Loucy (cell line): Measurements from ENCODE around the gene TRAF3.

Source experiments
- H2AFZ ChIP-seq: fragments of 200-600 bp; sonication (generic); 2 replicates; pipeline ENCODE4 v1.6.0; 2016; ENCODE audit warnings: antibody characterized with exemption, mild to moderate bottlenecking, low read length, moderate library complexity
- H3F3A ChIP-seq: fragments of 200-600 bp; 2 replicates; pipeline ENCODE4 v1.6.0; 2016; ENCODE audit warnings: antibody characterized with exemption, low read depth, mild to moderate bottlenecking
- H3K27me3 ChIP-seq: fragments of 200-600 bp; sonication (generic); 2 replicates; pipeline ENCODE4 v1.6.1; 2014; ENCODE audit warnings: low read length, mild to moderate bottlenecking; ENCODE audit not compliant: insufficient read depth, poor library complexity, severe bottlenecking
- H3K36me3 ChIP-seq: fragments of 200-600 bp; sonication (generic); 2 replicates; pipeline ENCODE4 v1.6.1; 2016; ENCODE audit warnings: low read length; ENCODE audit not compliant: insufficient read depth
- H3K4me1 ChIP-seq: fragments of 200-600 bp; sonication (generic); 2 replicates; pipeline ENCODE4 v1.5.1; 2014; ENCODE audit warnings: low read length, mild to moderate bottlenecking; ENCODE audit not compliant: insufficient read depth, poor library complexity, severe bottlenecking
- H3K4me2 ChIP-seq: fragments of 200-600 bp; sonication (generic); 2 replicates; pipeline ENCODE4 v1.6.0; 2014; ENCODE audit warnings: antibody characterized with exemption, low read length, low read depth, mild to moderate bottlenecking; ENCODE audit not compliant: poor library complexity, severe bottlenecking
- H3K4me3 ChIP-seq: fragments of 200-600 bp; sonication (generic); 2 replicates; pipeline ENCODE4 v1.5.1; 2014; ENCODE audit warnings: low read length, mild to moderate bottlenecking, mixed read lengths; ENCODE audit not compliant: poor library complexity, severe bottlenecking
- H3K79me2 ChIP-seq: fragments of 200-600 bp; sonication (generic); 2 replicates; pipeline ENCODE4 v1.6.1; 2014; ENCODE audit warnings: low read length; ENCODE audit not compliant: insufficient read depth
- H3K9ac ChIP-seq: fragments of 200-600 bp; sonication (generic); 2 replicates; pipeline ENCODE4 v1.6.0; 2014; ENCODE audit warnings: mild to moderate bottlenecking, low read depth, low read length, moderate library complexity; ENCODE audit not compliant: poor library complexity, severe bottlenecking
- H3K9me2 ChIP-seq: fragments of 200-600 bp; sonication (generic); replicated peaks from 2 replicates; pipeline ENCODE4 v1.6.1; 2016; ENCODE audit warnings: low read depth, low read length, mixed read lengths
- H3K9me3 ChIP-seq: fragments of 200-600 bp; sonication (generic); 2 replicates; pipeline ENCODE4 v1.6.1; 2014; ENCODE audit warnings: mild to moderate bottlenecking, antibody characterized with exemption, low read length, low read depth; ENCODE audit not compliant: insufficient read depth
- H4K20me1 ChIP-seq: fragments of 200-600 bp; sonication (generic); 2 replicates; pipeline ENCODE4 v1.6.0; 2014; ENCODE audit warnings: antibody characterized with exemption, low read length, mild to moderate bottlenecking; ENCODE audit not compliant: insufficient read depth, poor library complexity, severe bottlenecking
- EZH2phosphoT487 ChIP-seq: fragments of 200-600 bp; IDR thresholded peaks from 2 replicates; pipeline ENCODE4 v1.6.1; 2018; ENCODE audit warnings: antibody characterized with exemption, mild to moderate bottlenecking, moderate library complexity, borderline replicate concordance
- TF ChIP-seq, protein P1 (sequence below): fragments of 200-600 bp; sonication (generic); conservative IDR thresholded peaks from 2 replicates; pipeline ENCODE4 v1.5.1; 2014; ENCODE audit warnings: mild to moderate bottlenecking, antibody characterized with exemption, low read length

The TRAF3 gene

DNA sequence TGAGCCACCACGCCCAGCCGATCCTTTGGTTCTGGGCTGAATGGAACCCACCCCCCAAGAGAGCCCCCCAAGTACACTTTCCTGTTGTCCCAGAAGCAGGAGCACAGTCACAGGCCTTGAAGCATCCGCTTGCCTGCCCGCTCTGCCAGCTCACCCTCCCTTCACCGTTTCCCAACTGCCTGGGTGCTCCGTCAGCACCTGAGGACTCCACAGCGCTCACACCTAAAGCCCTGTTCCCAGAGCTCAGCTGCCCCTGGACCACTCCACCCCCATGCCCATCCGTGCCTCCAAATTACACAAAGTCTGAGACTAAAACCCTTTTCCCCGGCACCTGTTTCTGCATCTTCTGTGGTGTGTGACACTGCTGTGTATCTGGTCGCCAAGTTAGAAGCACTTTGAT is 44.3 kb upstream of the TRAF3 start:
- Histone ChIP-seq H3K4me1 (no peaks in the 10 kb centered on the region), H3K36me3 (peaks cover 30% of the 10 kb centered on the region; the same call in 1 of the 2 replicates), H3K9ac (no peak overlapping the region), H3K9me3 (no peaks in the 10 kb centered on the region), H2AFZ (no peak overlapping the region), H3K79me2 (no peaks in the 10 kb centered on the region), H3F3A (no peaks in the 10 kb centered on the region), H4K20me1 (no peaks in the 10 kb centered on the region), H3K9me2 (no peaks in the 10 kb centered on the region), H3K4me2 (no peak overlapping the region), H3K27me3 (no peaks in the 10 kb centered on the region), H3K4me3 (no peak overlapping the region)
- TF ChIP-seq EZH2phosphoT487, result no peak
- TF ChIP-seq, protein P1, sequence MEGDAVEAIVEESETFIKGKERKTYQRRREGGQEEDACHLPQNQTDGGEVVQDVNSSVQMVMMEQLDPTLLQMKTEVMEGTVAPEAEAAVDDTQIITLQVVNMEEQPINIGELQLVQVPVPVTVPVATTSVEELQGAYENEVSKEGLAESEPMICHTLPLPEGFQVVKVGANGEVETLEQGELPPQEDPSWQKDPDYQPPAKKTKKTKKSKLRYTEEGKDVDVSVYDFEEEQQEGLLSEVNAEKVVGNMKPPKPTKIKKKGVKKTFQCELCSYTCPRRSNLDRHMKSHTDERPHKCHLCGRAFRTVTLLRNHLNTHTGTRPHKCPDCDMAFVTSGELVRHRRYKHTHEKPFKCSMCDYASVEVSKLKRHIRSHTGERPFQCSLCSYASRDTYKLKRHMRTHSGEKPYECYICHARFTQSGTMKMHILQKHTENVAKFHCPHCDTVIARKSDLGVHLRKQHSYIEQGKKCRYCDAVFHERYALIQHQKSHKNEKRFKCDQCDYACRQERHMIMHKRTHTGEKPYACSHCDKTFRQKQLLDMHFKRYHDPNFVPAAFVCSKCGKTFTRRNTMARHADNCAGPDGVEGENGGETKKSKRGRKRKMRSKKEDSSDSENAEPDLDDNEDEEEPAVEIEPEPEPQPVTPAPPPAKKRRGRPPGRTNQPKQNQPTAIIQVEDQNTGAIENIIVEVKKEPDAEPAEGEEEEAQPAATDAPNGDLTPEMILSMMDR, result no peak

DNA sequence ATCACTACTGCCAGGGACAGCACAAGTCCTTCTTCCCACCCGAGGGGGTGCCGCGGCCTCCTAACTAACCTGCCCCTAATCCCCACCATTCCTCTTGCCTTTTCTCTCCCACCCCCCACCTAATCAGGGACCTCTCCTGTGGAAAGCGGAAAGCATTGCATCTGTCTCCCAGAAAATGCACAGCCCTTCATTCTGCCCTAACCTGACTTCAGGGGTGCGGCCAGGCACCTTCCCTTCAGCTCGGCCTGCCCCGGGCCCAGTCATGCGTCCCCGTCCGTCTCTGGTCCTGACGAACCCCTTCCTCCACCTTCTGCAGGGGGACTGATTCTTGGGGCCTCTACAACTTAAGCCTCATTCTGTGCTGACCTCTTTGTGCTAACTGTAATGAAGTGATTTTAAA is 43.9 kb upstream of the TRAF3 start:
- H4K20me1 ChIP-seq, result no peaks in the 10 kb centered on the region
- H3F3A ChIP-seq, result no peaks in the 10 kb centered on the region
- no peak overlapping the region for H2AFZ ChIP-seq
- H3K4me2 ChIP-seq, result no peak overlapping the region
- peaks cover 26% of the 10 kb centered on the region; the same call in 1 of the 2 replicates for H3K36me3 ChIP-seq
- no peaks in the 10 kb centered on the region for H3K27me3 ChIP-seq
- no peaks in the 10 kb centered on the region for H3K9me3 ChIP-seq
- no peak overlapping the region for H3K9ac ChIP-seq
- H3K4me3 ChIP-seq, result no peak overlapping the region
- H3K4me1 ChIP-seq, result no peaks in the 10 kb centered on the region
- TF ChIP-seq, protein P1, result no peak
- H3K9me2 ChIP-seq, result no peaks in the 10 kb centered on the region
- H3K79me2 ChIP-seq, result no peaks in the 10 kb centered on the region

DNA sequence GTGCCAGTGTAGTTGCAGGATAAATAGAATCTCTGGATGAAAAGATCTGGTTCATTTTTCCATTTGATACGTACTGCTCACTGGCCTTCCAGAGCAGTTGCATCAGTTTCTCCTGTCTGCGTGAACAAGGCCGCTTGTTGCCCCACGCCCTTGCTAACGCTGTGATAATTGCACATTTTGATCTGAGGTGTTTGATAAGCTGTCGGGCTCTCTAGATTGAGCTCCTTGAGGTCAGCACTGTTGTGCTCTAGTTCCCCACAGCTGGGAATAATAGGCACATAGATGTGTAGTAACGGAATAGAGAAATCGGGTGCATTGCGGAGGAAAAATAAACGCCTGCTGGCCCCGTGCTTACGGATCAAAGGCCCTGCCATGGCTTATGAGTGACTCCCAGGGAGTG is 42.8 kb upstream of the TRAF3 start:
- Histone ChIP-seq H3K9me2 (no peaks in the 10 kb centered on the region), H3K4me3 (no peak overlapping the region), H3K9ac (no peak overlapping the region), H4K20me1 (no peaks in the 10 kb centered on the region), H3K9me3 (no peaks in the 10 kb centered on the region), H2AFZ (no peak overlapping the region), H3F3A (no peaks in the 10 kb centered on the region), H3K4me1 (no peaks in the 10 kb centered on the region), H3K36me3 (peaks cover 16% of the 10 kb centered on the region; the same call in 1 of the 2 replicates), H3K79me2 (no peaks in the 10 kb centered on the region), H3K4me2 (no peak overlapping the region), H3K27me3 (no peaks in the 10 kb centered on the region)
- TF ChIP-seq EZH2phosphoT487, result no peak
- TF ChIP-seq, protein P1, result no peak
